Vagina (tissue), 2 donors: ENCODE measurements around the gene UTP14A.

Source experiments
- CTCF ChIP-seq, 3 experiments: fragments of 450-650 bp in 2 of 3; fragments of 200-600 bp in 1 of 3; sonication (generic) in 1 of 3; IDR thresholded peaks; one replicate each; pipeline ENCODE4 v1.5.1; 2017 to 2019; ENCODE audit warnings: antibody characterized with exemption in 3 of 3, mild to moderate bottlenecking in 2 of 3, moderate library complexity in 2 of 3
- POLR2A ChIP-seq, 2 donors: fragments of 450-650 bp; IDR thresholded peaks; one replicate each; pipeline ENCODE4 v1.6.1; 2017; ENCODE audit warnings: antibody characterized with exemption in 2 of 2, mild to moderate bottlenecking in 2 of 2, moderate library complexity in 2 of 2
- POLR2AphosphoS5 ChIP-seq, 2 donors: sonication (generic); formaldehyde crosslinking; IDR thresholded peaks; one replicate each; pipeline ENCODE4 v1.9.0; 2017; ENCODE audit warnings: antibody characterized with exemption in 2 of 2, mild to moderate bottlenecking in 2 of 2, low read depth in 1 of 2; ENCODE audit not compliant: insufficient read depth in 1 of 2

DNA sequence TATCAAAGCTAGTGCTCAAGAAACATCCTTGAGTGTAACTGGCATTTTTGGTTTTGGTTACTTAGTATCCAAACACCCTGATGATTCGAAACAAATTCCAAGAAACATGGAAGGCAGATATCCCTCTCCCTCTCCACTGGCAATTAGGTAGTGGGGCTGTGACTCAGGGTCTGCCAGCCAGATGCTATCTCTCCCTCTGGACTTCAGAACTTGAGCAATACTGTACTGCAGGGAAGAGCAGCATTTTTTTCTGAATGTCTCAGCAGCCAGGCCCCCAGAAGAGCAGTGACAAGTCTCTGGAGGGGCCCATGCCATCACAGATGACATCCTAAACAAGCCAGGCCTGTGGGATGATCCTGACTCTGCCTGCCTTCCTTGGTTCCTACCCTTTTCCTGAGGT is 39.2 kb downstream of the UTP14A start:
- TF ChIP-seq POLR2A (IDR thresholded peaks at IDR 0.05) (no peak), CTCF (IDR thresholded peaks at IDR 0.05) (no peak), POLR2AphosphoS5 (IDR thresholded peaks at IDR 0.05; ENCODE audit: insufficient read depth in 1 of 2, low read depth in 1 of 2) (no peak)
